ENCODE data around the gene MAZ.
"Not testable (repeated sequence)": the region's sequence is repeated elsewhere in the genome, so short reads cannot be mapped to it uniquely, and the experiment has no call there.

Gene MAZ

DNA sequence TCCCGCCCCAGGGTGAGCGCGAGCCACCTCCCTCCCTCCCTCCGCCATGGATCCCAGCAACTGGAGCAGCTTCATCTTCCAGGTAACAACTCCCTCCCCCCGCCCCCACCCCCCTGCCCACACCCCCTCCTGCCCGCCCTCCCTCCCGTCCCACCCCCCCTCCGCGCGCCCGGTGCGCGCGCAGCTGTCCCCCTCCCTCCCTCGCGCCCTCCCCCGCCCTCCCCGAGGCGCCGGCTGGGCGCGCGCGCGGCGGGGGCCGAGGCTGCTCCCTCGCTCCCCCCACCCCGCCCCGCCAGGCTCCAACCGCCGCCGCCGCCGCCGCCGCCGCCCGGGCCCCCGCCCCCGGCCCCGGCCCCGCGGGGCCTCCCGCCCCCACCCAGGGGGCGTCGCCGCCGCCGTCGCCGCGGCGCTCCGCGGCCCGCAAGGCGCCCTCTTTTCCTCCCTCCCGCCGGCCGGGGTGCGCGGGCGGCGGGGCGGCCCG is at the start of gene MAZ:
Gene MAZ, plus strand, starts transcription at position 431 of the 481 bp plus-strand sequence. CDS start 173 bp downstream, outside the sequence.
- no peak for DNase-seq

DNA sequence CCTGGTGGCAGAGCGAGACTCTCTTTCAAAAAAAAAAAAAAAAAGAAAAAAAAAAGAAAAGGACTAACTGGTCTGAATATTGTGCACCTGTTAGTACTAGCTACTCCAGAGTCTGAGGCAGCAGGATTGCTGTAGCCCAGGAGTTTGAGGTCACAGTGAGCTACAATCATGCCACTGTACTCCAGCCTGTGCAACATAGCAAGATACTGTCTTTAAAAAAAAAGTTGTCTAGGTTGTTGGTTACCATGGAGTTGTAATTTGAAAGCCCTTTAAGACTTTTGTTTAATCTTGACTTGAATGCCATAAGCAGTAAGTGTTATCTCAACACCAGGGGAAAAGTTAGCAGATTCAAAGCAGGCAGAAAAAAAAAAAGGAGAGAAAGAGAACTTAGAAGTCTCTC is 49.7 kb upstream of the MAZ start:
- DNase-seq = no peak

DNA sequence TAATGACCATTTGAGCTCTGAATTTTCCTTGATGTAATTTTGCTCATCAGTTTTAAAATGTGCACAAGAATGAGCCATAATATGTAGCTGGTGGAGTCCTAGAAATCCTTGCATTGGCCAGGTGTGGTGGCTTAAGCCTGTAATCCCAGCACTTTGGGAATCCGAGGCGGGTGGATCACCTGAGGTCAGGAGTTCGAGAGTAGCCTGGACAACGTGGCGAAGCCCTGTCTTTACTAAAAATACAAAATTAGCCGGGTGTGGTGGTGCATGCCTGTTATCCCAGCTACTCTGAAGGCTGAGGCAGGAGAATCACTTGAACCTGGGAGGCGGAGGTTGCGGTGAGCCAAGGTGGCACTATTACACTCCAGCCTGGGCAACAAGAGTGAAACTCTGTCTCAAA is 49.2 kb upstream of the MAZ start:
- DNase-seq = not testable (repeated sequence)

DNA sequence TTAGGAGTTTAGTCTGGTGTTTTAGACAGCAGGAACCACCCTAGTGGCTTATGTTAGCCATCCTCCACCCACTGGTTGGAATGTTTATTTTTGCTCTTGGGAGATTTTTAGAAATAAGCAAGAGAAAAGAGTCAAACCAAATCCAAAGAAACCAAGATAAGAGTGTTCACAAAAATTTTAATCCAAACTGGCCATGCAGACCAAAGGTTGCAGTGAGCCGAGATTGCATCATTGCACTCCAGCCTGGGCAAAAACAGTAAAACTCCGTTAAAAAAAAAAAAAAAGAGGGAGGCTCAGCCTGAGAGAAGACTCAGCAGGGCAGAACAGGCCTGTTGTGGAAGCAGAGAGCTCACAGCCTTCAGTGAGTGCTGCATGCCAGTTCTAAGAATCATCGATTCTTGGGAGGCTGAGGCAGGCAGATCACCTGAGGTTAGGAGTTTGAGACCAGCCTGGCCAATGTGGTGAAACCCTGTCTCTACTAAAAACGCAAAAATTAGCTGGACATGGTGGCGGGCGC is 48.3 kb upstream of the MAZ start:
- no peak for DNase-seq

DNA sequence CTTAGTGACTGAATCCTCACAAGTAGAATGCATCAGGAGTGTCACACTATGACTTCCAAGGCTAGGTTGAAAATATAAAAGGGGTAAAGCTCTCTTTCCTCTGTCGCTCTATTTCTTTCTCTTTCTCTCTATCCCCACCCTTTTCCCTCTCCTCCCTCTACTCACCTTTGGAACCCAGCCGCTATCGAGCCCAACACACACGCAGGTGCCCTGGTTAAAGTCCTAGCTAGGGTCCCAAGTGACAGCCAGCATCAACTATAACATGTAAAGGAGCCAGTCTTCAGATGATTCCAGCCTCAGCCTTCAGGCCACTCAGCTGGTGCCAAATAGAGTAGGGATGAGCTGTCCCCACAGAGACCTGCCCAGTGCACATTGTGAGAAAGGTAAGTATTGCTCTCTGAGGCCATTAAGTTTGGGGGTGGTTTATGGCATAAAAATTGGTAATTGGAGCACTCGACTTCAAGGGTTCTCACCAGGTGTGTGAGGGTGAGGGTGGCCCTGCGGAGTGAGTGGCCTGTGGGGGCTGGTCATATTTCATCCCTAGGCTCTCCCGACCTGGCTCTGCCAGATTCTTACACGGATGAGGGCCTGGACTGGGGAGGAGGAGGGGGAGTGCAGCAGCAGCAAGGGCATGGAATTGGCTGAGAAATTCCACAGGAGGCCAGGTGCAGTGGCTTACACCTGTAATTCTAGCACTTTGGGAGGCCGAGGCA is 45.6 kb upstream of the MAZ start:
- no peak for DNase-seq

DNA sequence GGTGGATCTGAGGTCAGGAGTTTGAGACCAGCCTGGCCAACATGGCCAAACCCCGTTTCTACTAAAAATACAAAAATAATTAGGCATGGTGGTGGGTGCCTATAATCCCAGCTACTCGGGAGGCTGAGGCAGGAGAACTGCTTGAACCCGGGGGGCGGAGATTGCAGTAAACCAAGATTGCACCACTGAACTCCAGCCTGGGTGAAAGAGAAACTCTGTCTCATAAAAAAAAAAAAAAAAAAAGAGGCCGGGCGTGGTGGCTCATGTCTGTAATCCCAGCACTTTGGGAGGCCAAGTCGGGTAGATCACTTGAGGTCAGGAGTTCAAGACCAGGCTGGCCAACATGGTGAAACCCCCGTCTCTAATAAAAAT is 45.1 kb upstream of the MAZ start:
- DNase-seq = not testable (repeated sequence)

DNA sequence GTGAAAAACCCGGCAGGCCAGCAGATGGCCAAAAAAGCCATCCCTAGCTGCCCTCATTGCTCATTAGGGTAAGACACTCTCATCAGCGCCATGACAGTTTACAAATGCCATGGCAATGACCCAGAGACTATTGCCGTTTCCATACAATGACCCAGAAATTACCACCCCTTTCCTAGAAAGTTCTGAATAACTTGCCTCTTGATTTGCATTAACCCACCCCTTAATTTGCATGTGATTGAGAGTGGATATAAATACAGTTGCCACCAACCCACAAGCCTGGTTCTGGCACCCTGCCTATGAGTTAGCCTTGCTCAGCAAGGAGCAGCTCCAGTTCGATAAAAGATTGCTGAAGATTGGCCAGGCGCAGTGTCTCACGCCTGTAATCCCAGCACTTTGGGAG is 44.4 kb upstream of the MAZ start:
- DNase-seq = no peak

DNA sequence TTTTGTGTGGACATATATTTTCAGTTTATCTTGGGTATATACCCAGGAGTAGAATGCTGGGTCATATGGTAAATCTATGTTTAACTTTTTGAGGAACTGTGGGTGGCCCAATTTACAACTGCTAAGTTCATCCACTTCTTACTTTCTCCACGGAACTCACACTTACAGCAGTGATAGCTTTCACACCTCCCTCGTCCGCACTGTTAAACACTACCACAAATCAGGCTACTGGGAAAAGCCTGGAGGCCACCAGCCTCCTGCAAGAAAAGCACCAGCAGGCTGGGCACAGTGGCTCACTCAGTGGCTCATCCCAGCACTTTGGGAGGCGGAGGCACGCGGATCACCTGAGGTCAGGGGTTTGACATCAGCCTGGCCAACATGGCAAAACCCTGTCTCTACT is 43.0 kb upstream of the MAZ start:
- no peak for DNase-seq

DNA sequence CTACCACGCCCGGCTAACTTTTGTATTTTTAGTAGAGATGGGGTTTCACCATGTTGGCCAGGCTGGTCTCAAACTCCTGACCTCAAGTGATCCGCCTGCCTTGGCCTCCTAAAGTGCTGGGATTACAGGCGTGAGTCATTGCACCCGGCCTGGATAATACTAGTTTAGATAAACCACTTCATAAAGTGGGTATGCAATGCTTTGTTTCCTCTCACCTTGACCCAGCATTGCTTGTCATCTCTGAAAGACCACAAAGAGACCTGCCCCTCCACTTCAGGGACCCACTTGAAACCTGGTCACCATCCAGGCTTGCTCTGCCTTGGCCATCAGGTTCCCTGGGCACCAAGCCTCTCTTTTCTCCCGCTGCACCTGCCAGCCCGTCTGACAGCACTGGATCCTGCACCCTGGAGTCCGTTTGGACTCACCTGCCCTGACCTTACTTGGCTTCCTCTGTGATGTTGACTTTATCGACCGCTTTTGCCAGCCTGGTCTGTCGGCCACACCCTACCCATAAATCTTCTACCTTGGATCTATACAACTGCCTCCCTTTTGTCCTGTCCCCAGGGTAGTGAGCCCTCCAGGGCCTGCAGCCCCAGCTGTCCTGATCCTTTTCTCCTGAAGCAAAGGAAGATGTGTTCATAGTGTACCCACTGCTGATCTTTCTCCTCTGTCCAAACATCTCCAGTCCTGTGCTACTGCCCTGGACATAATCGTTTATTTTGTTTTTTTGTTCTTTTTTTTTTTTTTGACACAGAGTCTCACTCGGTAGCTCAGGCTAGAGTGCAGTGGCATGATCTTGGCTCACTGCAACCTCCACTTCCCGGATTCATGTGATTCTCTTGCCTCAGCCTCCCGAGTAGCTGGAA is 40.9 kb upstream of the MAZ start:
- no peak for DNase-seq

DNA sequence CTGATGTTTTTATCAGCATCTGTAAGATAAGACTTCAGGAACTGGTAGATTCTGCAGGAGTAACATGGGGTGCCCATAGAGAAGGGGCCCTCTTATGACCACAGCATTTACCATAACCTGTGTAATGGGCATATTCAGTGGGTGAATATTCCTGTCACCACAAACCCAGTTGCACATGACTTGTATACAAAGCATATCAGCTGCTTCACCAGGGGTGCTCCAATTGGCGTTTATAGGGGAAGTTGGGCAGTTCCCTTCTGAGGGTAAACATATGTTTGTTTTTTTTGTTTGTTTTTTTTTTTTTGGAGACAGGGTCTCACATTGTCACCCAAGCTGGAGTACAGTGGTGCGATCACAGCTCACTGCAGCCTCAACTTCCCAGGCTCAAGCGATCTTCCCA is 39.8 kb upstream of the MAZ start:
- DNase-seq = no peak

DNA sequence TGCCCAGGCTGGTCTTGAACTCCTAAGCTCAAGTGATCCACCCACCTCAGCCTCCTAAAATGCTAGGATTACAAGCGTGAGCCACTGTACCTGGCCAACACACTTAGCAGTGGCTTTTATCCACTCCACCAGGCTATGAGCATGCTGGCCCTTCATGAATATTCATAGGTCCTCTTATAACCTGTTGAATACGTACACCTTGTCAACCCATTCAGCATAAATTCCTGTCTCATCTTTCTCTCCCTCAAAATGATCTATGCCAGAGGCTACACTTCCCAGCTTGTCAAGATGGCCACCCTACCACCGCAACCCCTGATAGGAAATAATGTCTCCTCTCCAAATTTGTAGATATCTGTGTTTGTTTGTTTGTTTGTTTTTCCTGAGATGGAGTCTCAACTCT is 39.3 kb upstream of the MAZ start:
- DNase-seq = no peak

DNA sequence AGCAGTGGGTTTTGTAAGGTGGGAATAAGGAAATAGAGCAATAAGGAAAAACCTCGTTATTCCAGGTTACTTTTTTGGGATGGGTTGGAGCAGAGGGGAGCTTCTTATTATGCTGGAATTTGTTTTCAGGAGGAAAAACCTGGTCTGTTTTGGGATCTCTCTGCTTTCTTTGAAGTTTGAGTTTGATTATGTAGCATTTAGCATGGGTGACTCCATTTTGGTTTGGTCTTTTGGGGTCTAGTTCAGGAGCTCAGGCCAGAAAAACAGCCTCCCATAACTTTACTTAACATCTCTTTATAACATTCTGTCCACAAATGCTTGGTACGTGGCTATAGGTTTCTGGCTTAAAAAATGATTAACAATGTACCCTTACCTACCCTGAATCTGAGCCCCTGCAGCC is 36.8 kb upstream of the MAZ start:
- DNase-seq = no peak

DNA sequence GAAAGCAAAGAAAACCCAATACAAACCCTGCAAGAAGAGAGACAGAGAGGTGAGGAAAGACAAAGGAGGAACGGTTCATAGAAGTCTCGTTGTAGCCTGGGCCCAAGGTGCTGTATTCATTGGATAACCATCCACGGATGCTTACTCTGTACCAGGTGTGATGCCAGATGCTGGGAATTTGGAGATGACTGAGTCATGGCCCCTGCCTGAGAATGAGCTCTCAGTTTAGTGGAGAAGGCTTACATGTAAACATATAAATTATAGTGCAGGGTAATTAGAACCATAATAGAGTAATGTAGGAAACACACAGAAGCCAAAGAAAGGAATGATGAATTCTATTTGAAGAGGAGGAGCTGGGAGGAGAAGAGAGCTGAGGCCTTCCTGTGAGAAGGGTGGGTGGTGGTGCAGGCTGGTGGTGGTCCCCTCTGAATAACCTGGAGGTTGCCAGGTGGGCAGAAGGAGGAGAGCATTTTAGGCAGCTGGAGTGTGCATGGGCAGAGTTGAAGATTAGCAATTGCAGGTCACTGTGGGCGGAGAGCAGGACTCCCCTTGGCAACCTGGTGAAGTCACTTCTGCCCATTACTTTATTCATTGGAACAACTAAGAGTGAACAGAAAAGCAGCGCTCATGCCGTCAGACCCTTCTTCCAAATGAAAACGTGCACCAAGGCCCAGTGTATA is 35.9 kb upstream of the MAZ start:
- no peak for DNase-seq

DNA sequence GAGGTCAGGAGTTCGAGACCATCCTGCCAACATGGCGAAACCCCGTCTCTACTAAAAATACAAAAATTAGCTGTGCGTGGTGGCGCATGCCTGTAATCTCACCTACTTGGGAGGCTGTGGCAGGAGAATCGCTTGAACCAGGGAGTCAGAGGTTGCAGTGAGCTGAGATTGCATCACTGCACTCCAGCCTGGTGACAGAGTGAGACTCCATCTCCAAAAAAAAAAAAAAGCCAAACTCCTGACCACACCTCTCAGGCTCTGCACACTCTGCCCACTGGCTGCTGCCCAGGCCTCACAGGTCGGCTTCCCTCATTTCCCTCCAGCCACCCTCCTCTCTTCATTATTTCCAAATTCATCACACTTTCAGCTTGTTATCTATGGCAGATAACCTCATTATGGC is 34.0 kb upstream of the MAZ start:
- DNase-seq = not testable (repeated sequence)

DNA sequence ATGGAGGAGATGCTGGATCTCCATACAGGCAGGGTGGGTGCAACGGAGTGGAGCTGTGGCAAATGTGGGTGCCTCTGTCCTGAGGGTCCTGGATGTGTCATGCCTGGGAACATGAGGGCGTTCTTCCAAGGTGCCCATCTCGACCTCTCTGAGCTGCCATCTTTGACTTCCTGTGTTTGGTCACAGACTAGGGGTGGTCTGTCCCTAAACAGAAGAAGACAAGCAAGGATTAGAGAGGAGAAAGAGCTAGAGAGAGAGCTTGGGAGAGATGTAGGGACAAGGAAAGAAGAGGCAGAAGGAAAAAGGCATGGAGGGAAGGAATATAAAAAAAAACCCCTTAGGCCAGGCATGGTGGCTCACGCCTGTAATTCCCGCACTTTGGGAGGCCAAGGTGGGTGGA is 31.6 kb upstream of the MAZ start:
- no peak for DNase-seq

DNA sequence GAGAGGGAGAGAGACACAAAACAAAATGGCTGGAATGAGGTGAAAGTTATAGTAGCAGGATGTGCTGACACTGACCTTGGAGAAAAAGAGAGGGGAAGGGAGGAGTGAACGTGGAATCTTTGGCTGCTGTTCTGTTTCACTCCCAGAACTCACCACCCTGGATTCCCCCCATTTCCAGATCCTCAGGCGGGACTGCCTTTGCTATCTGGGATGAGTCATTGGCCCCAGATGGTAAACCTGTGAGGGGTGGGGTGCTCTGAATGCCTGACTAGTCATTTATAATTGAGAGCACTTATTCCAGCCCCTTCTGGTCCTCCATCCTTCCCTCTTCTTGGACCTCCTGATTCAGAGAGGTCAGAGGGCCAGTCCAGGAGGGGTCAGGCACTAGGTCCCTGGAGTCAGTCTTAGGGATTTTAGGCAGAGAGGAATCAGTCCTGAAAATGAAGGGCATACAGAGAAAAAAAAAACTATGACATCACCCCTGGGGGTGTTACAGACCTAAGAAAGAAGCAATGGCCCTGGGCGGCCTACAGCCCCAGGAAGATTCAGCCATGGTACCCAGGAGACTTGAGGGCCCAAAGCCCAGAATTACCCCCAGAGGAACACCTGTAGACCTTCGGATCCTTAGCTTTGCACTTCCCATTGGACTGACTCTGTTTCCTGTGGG is 30.5 kb upstream of the MAZ start:
- DNase-seq = no peak

DNA sequence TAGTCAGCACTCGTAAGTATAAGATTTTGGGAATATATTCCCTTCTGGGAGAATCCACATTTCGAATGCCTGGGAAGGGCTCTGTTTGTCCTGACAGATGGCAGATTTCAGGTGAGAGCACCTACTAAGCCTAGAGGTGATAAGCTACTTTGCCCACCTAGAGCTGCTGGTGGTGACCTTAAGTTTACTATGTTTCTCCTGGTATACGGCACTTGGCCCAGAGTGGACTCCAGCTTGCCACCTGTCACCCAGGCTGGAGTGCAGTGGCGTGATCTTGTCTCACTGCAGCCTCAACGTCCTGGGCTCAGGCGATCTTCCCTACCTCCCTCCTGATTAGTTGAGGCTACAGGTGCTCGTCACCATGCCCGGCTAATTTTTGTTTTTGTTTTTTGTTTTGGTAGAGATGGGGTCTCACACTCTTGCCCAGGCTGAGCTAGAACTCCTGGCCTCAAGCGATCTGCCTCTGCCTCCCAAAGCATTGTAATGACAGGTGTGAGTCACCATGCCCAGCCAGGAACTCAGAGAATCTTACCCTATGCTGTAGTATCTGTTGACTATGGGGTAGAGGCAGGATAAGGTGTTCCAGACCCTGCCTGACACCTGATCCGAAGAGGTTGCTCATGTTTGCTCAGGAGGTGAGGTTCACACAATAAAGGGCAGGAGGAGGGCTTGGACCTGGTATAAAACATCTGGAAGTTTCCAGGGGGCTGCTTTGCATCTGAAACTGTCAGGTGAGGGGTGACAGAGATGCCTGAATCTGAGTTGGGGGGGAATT is 28.6 kb upstream of the MAZ start, which contains the start of gene ZG16:
Gene ZG16, plus strand, starts transcription at position 681 of the 775 bp plus-strand sequence. CDS start 1,011 bp downstream, outside the sequence.
- no peak for DNase-seq

DNA sequence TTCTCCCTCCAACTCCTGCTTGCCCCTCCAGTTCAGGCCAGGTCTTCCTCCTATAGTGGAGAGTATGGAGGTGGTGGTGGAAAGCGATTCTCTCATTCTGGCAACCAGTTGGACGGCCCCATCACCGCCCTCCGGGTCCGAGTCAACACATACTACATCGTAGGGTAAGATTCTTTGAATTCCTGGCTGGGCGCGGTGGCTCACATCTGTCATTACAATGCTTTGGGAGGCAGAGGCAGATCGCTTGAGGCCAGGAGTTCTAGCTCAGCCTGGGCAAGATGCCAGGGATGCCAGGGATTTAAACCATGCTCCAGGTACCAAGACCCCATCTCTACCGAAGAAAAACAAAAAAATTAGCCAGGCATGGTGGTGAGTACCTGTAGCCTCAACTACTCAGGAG is 26.9 kb upstream of the MAZ start:
- no peak for DNase-seq

DNA sequence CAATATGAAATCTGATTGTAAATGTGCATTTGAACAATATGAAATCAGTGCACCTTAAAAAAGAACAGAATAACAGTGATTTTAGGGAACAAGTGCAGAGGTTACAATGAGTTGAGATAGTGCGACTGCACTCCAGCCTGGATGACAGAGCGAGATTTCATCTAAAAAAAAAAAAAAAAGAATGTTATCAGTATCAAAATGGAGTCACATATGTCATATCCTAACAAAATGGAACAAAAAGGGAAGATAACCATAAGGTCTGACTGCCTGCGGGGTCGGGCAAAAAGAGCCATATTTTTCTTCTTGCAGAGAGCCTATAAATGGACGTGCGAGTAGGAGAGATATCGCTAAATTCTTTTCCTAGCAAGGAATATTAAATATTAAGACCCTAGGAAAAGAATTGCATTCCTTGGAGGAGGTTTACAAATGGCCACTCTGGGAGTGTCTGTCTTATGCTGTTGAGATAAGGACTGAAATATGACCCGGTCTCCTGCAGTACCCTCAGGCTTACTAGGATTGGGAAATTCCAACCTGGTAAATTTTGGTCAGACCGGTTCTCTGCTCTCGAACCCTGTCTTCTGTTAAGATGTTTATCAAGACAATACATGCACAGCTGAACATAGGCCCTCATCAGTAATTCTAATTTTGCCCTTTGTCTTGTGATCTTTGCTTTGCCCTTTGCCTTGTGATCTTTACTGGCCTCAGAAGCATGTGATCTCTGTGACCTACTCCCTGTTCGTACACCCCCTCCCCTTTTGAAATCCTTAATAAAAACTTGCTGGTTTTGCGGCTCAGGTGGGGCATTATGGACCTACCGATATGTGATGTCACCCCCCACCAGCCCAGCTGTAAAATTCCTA is 23.0 kb upstream of the MAZ start:
- not testable (repeated sequence) for DNase-seq

DNA sequence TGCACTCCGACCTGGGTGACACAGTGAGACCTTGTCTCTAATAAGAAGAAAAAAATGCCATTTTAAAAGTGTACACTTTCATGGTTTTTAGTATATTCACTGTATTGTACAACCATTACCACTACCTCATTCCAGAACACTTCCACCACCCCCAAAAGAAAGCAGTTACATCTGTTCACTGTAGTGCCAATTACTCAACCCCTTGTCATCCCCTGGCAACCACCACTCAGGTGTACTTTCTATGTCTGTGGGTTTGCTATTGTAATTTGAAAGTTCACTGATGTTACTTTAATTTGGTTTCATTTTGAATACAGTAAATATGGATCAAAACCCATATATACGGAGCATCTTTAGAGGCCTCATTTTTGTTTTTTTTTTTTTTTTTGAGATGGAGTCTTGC is 22.2 kb upstream of the MAZ start:
- DNase-seq = no peak

All from cortex of kidney (tissue), 1 donor.